Fibroblast of lung (primary cell): Measurements from ENCODE around the gene COG5. TPM values are rescaled to one million over a fixed set of nuclear protein-coding genes. Genes with fewer than 3 reads are reported as not detected.

ENCODE experiments used
- DNase-seq, 2 donors: peaks; one replicate each; pipeline versions ENCODE4 v3.0.0 to v3.0.0-alpha.2; 2010; ENCODE audit warnings: low read depth in 2 of 2
- H2AFZ ChIP-seq: 2 replicates; pipeline ENCODE4 v1.5.1; 2012; ENCODE audit warnings: low read length, control low read depth, inconsistent platforms
- H3K27ac ChIP-seq: 2 replicates; pipeline ENCODE4 v1.5.1; 2011; ENCODE audit warnings: low read length, control low read depth; ENCODE audit not compliant: insufficient read depth
- H3K27me3 ChIP-seq: 2 replicates; pipeline ENCODE4 v1.5.1; 2011; ENCODE audit warnings: mild to moderate bottlenecking, low read length; ENCODE audit not compliant: control insufficient read depth, insufficient read depth
- H3K36me3 ChIP-seq: 2 replicates; pipeline ENCODE4 v1.5.1; 2011; ENCODE audit warnings: low read length; ENCODE audit not compliant: control insufficient read depth, insufficient read depth
- H3K4me1 ChIP-seq: 2 replicates; pipeline ENCODE4 v1.5.1; 2011; ENCODE audit warnings: low read length; ENCODE audit not compliant: control insufficient read depth, insufficient read depth; ENCODE audit errors: extremely low read depth
- H3K4me2 ChIP-seq: 2 replicates; pipeline ENCODE4 v1.5.1; 2011; ENCODE audit warnings: low read length, control low read depth; ENCODE audit not compliant: insufficient read depth; ENCODE audit errors: extremely low read depth
- H3K4me3 ChIP-seq, 4 experiments: fragments of 200-600 bp in 1 of 4; sonication (generic) in 1 of 4; replicated peaks in 1 of 4; 2 replicates each; pipeline ENCODE4 v1.5.1; 2011 to 2016; ENCODE audit warnings: low read length in 4 of 4, low read depth in 3 of 4, mild to moderate bottlenecking in 3 of 4, control low read depth in 2 of 4, inconsistent platforms in 1 of 4, mixed read lengths in 1 of 4; ENCODE audit not compliant: insufficient read depth in 1 of 4; ENCODE audit errors: control extremely low read depth in 1 of 4
- H3K79me2 ChIP-seq: 2 replicates; pipeline ENCODE4 v1.5.1; 2012; ENCODE audit warnings: mild to moderate bottlenecking, low read length, inconsistent platforms; ENCODE audit not compliant: control insufficient read depth, insufficient read depth
- H3K9ac ChIP-seq: 2 replicates; pipeline ENCODE4 v1.5.1; 2011; ENCODE audit warnings: mild to moderate bottlenecking, low read length, control low read depth; ENCODE audit not compliant: insufficient read depth
- H3K9me3 ChIP-seq: 2 replicates; pipeline ENCODE4 v1.5.1; 2012; ENCODE audit warnings: low read depth, low read length; ENCODE audit not compliant: control insufficient read depth, insufficient read depth
- H4K20me1 ChIP-seq: 2 replicates; pipeline ENCODE4 v1.5.1; 2011; ENCODE audit warnings: low read length; ENCODE audit not compliant: control insufficient read depth, insufficient read depth; ENCODE audit errors: extremely low read depth
- EZH2 ChIP-seq: IDR thresholded peaks from 2 replicates; pipeline ENCODE4 v1.5.1; 2012; ENCODE audit warnings: low read length, control low read depth, mild to moderate bottlenecking; ENCODE audit errors: missing control alignments
- polyA plus RNA-seq, 2 donors: library from polyadenylated mRNA; depleted of rRNA in 1 of 2; stranded (reverse) in 1 of 2; unstranded in 1 of 2; fragments of >200 nt; gene quantifications; 2 replicates each; pipeline ENCODE4 v1.2.1, GENCODE V29; 2011 to 2012; ENCODE audit warnings: missing spikeins in 1 of 2
- total RNA-seq: library from RNA; depleted of rRNA; stranded (reverse); fragments of >200 nt; gene quantifications from 2 replicates; pipeline ENCODE4 v1.2.1, GENCODE V29; 2014
- TF ChIP-seq, protein P1 (sequence below), 2 donors: IDR thresholded peaks in 1 of 2; conservative IDR thresholded peaks in 1 of 2; 1 replicate in 1 of 2; 2 replicates in 1 of 2; pipeline ENCODE4 v1.5.1; 2011 to 2012; ENCODE audit warnings: low read length in 2 of 2, control low read depth in 1 of 2, inconsistent platforms in 1 of 2, low read depth in 1 of 2, mild to moderate bottlenecking in 1 of 2

COG5 gene
- total and polyA plus RNA-seq, 2 donors (not counting 1 experiment from before 2014, with no cell fraction given), result 34.5 to 40.3 TPM

DNA sequence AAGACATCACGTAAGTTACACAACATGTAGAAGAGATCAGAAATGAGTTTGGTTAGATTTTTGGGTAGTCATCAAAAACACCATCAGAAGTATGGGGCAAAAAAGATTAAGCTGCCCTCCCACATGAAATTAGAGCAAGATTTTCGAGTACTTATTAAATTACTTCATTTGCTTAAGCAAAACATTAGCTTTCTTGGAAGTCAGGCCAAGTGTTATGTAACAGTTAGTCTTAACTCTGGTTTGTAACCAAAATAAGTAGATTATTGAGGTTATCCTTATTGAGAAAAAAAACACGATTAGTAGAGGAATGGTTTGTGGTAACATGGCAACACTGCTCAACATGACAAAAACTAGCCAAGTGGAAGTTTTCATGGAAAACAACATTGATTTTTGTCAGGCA is 357.0 kb downstream of the COG5 start:
- Histone ChIP-seq H3K9me3 (no peaks in the 10 kb centered on the region), H3K27me3 (no peaks in the 10 kb centered on the region), H4K20me1 (no peaks in the 10 kb centered on the region), H3K79me2 (no peaks in the 10 kb centered on the region), H3K4me1 (no peaks in the 10 kb centered on the region), H3K4me2 (no peak overlapping the region), H3K27ac (no peak overlapping the region), H3K36me3 (peaks cover 2% of the 10 kb centered on the region), H2AFZ (no peak overlapping the region), H3K4me3 (no peak overlapping the region), H3K9ac (no peak overlapping the region)
- TF ChIP-seq EZH2, result no peak
- TF ChIP-seq, protein P1, sequence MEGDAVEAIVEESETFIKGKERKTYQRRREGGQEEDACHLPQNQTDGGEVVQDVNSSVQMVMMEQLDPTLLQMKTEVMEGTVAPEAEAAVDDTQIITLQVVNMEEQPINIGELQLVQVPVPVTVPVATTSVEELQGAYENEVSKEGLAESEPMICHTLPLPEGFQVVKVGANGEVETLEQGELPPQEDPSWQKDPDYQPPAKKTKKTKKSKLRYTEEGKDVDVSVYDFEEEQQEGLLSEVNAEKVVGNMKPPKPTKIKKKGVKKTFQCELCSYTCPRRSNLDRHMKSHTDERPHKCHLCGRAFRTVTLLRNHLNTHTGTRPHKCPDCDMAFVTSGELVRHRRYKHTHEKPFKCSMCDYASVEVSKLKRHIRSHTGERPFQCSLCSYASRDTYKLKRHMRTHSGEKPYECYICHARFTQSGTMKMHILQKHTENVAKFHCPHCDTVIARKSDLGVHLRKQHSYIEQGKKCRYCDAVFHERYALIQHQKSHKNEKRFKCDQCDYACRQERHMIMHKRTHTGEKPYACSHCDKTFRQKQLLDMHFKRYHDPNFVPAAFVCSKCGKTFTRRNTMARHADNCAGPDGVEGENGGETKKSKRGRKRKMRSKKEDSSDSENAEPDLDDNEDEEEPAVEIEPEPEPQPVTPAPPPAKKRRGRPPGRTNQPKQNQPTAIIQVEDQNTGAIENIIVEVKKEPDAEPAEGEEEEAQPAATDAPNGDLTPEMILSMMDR (conservative IDR thresholded peaks at IDR 0.05 in 1 of 2, IDR thresholded peaks at IDR 0.05 in 1 of 2; ENCODE audit: low read depth in 1 of 2, low read length in 2 of 2), result no peak
- DNase-seq, result no peak

DNA sequence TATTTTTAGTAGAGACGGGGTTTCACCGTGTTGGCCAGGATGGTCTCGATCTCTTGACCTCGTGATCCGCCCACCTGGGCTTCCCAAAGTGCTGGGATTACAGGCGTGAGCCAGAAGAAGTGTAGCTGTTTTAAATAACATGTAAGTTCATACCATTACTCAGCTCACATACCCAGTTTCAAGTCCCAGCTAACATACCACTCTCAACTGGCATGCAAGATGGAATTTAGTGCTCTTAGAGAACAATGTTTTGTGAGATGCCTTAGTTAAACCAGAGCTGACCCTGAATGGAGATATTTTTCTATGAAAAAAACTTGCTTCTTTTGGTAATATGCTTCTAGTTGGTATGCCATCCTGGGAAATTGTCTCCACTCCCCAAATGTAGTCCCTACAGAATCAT is 357.6 kb downstream of the COG5 start:
- Histone ChIP-seq H2AFZ (no peak overlapping the region), H3K9ac (no peak overlapping the region), H3K27me3 (no peaks in the 10 kb centered on the region), H3K9me3 (no peaks in the 10 kb centered on the region), H3K4me2 (no peak overlapping the region), H3K36me3 (peaks cover 2% of the 10 kb centered on the region), H3K4me3 (no peak overlapping the region), H3K79me2 (no peaks in the 10 kb centered on the region), H3K27ac (no peak overlapping the region), H4K20me1 (no peaks in the 10 kb centered on the region), H3K4me1 (no peaks in the 10 kb centered on the region)
- TF ChIP-seq, protein P1 (conservative IDR thresholded peaks at IDR 0.05 in 1 of 2, IDR thresholded peaks at IDR 0.05 in 1 of 2; ENCODE audit: low read depth in 1 of 2, low read length in 2 of 2), result no peak
- no peak for TF ChIP-seq EZH2
- DNase-seq, result no peak

DNA sequence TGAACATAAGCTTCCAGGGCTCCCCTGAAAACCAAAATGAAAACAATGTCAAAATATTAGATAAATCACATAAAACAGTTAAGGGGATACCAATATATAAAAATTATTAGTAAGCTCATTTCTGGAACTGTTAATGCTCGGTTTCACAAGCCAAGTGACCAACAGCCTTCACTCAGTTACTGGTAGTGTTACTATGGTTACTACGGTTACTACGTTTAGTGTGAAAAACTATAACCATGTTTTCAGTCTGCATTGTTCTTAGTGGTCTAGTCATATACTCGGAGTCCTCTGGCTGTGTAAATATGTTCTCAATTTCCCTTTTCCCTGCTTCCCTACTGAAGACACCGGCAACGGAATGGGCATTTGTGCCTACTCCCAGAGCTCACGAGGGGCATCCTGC is 360.1 kb downstream of the COG5 start:
- no peak for TF ChIP-seq EZH2
- TF ChIP-seq, protein P1 (conservative IDR thresholded peaks at IDR 0.05 in 1 of 2, IDR thresholded peaks at IDR 0.05 in 1 of 2; ENCODE audit: low read depth in 1 of 2, low read length in 2 of 2), result no peak
- H3K4me1 ChIP-seq, result no peaks in the 10 kb centered on the region
- H3K4me2 ChIP-seq, result no peak overlapping the region

More for the DNA sequence above, 360.1 kb downstream of the COG5 start:
- Histone ChIP-seq H3K36me3 (peaks cover 2% of the 10 kb centered on the region), H3K27ac (no peak overlapping the region), H4K20me1 (no peaks in the 10 kb centered on the region), H3K4me3 (no peak overlapping the region), H2AFZ (no peak overlapping the region), H3K9me3 (no peaks in the 10 kb centered on the region), H3K79me2 (no peaks in the 10 kb centered on the region), H3K27me3 (no peaks in the 10 kb centered on the region), H3K9ac (no peak overlapping the region)
- DNase-seq, result no peak
